Neural cell (in vitro differentiated cells): Measurements from ENCODE around the gene TGFBI. TPM values are rescaled to one million over a fixed set of nuclear protein-coding genes. Genes with fewer than 3 reads are reported as not detected.

ENCODE experiments used
- H2AFZ ChIP-seq: fragments of 200-600, 300-800 bp; sonication (generic), shearing (Covaris generic); 2 replicates; pipeline ENCODE4 v1.6.0; 2014; ENCODE audit warnings: low read depth, mild to moderate bottlenecking, antibody characterized with exemption, low read length, moderate library complexity
- H3F3A ChIP-seq: fragments of 200-600 bp; shearing (Covaris generic); 2 replicates; pipeline ENCODE4 v1.6.1; 2016; ENCODE audit warnings: mild to moderate bottlenecking, moderate library complexity, mixed read lengths, antibody characterized with exemption, low read length; ENCODE audit not compliant: insufficient read depth, poor library complexity, severe bottlenecking
- H3K27ac ChIP-seq: fragments of 200-600, 300-800 bp; sonication (generic), shearing (Covaris generic); 2 replicates; pipeline ENCODE4 v1.5.1; 2014; ENCODE audit warnings: mild to moderate bottlenecking, low read length, moderate library complexity
- H3K27me3 ChIP-seq: fragments of 300-800, 200-600 bp; sonication (generic), shearing (Covaris generic); 2 replicates; pipeline ENCODE4 v1.6.0; 2014; ENCODE audit warnings: mild to moderate bottlenecking, low read depth, low read length, moderate library complexity; ENCODE audit not compliant: insufficient read depth
- H3K36me3 ChIP-seq: fragments of 300-800, 200-600 bp; sonication (generic), shearing (Covaris generic); 2 replicates; pipeline ENCODE4 v1.5.1; 2014; ENCODE audit warnings: mild to moderate bottlenecking, antibody characterized with exemption, low read length, moderate library complexity; ENCODE audit not compliant: insufficient read depth
- H3K4me2 ChIP-seq: fragments of 300-800, 200-600 bp; sonication (generic), shearing (Covaris generic); 2 replicates; pipeline ENCODE4 v1.6.0; 2014; ENCODE audit warnings: mild to moderate bottlenecking, low read length
- H3K4me3 ChIP-seq: fragments of 300-800, 200-600 bp; sonication (generic), shearing (Covaris generic); 2 replicates; pipeline ENCODE4 v1.5.1; 2014; ENCODE audit warnings: mild to moderate bottlenecking, low read length, moderate library complexity
- H3K79me2 ChIP-seq: fragments of 200-600 bp; shearing (Covaris generic); replicated peaks from 2 replicates; pipeline ENCODE4 v1.6.0; 2014; ENCODE audit warnings: mild to moderate bottlenecking, low read length, moderate library complexity; ENCODE audit not compliant: insufficient read depth
- H3K9ac ChIP-seq: fragments of 300-800, 200-600 bp; sonication (generic), shearing (Covaris generic); 2 replicates; pipeline ENCODE4 v1.6.1; 2016; ENCODE audit warnings: mild to moderate bottlenecking, low read length, mixed read lengths
- H3K9me2 ChIP-seq: fragments of 200-600 bp; shearing (Covaris generic); 2 replicates; pipeline ENCODE4 v1.6.1; 2016; ENCODE audit warnings: mild to moderate bottlenecking, low read length, mixed read lengths; ENCODE audit not compliant: insufficient read depth
- H3K9me3 ChIP-seq: fragments of 200-600, 300-800 bp; sonication (generic), shearing (Covaris generic); 2 replicates; pipeline ENCODE4 v1.6.1; 2016; ENCODE audit warnings: mild to moderate bottlenecking, mixed run types, low read length, moderate library complexity, mixed read lengths
- H4K20me1 ChIP-seq: fragments of 200-600 bp; shearing (Covaris generic); 2 replicates; pipeline ENCODE4 v1.6.1; 2016; ENCODE audit warnings: mild to moderate bottlenecking, mixed run types; ENCODE audit not compliant: insufficient read depth
- EP300 ChIP-seq: fragments of 450-650 bp; conservative IDR thresholded peaks from 2 replicates; pipeline ENCODE4 v1.6.1; 2014; ENCODE audit warnings: antibody characterized with exemption, mild to moderate bottlenecking, moderate library complexity; ENCODE audit not compliant: poor library complexity, severe bottlenecking
- EZH2 ChIP-seq: fragments of 200-600, 300-800 bp; shearing (Covaris generic), sonication (generic); IDR thresholded peaks from 2 replicates; pipeline ENCODE4 v1.6.1; 2014; ENCODE audit warnings: antibody characterized with exemption, low read length, borderline replicate concordance, mild to moderate bottlenecking; ENCODE audit not compliant: insufficient read depth, poor library complexity, severe bottlenecking
- MXI1 ChIP-seq: fragments of 450-650 bp; conservative IDR thresholded peaks from 2 replicates; pipeline ENCODE4 v1.6.1; 2014; ENCODE audit warnings: antibody characterized with exemption, mild to moderate bottlenecking; ENCODE audit not compliant: poor library complexity, severe bottlenecking
- POLR2AphosphoS5 ChIP-seq: IDR thresholded peaks from 2 replicates; pipeline ENCODE4 v1.6.1; 2012
- RAD21 ChIP-seq: fragments of 450-650 bp; conservative IDR thresholded peaks from 2 replicates; pipeline ENCODE4 v1.6.1; 2014; ENCODE audit warnings: antibody characterized with exemption, mild to moderate bottlenecking, moderate library complexity
- SMC3 ChIP-seq: fragments of 450-650 bp; conservative IDR thresholded peaks from 2 replicates; pipeline ENCODE4 v1.6.1; 2014; ENCODE audit warnings: antibody characterized with exemption, mild to moderate bottlenecking, moderate library complexity; ENCODE audit not compliant: poor library complexity
- TAF1 ChIP-seq: IDR thresholded peaks from 2 replicates; pipeline ENCODE4 v1.6.1; 2012; ENCODE audit warnings: low read depth
- polyA plus RNA-seq: library from polyadenylated mRNA; depleted of rRNA; stranded (reverse); fragments of >200 nt; gene quantifications from 2 replicates; pipeline ENCODE4 v1.2.3, GENCODE V29; 2014
- TF ChIP-seq, protein P1 (sequence below): IDR thresholded peaks from 2 replicates; pipeline ENCODE4 v1.6.1; 2012; ENCODE audit warnings: borderline replicate concordance
- TF ChIP-seq, protein P2 (sequence below): fragments of 450-650 bp; IDR thresholded peaks from 2 replicates; pipeline ENCODE4 v1.5.1; 2014; ENCODE audit warnings: antibody characterized with exemption, mild to moderate bottlenecking, moderate library complexity; ENCODE audit not compliant: poor library complexity, severe bottlenecking

The TGFBI gene
- polyA plus RNA-seq, 1 donor from 2014 or later, result 0.71 TPM

- H3K4me2 ChIP-seq, result no peak overlapping the region
- H3F3A ChIP-seq, result no peaks in the 10 kb centered on the region
- H3K9me2 ChIP-seq, result no peaks in the 10 kb centered on the region
- no peaks in the 10 kb centered on the region for H3K9me3 ChIP-seq
- TF ChIP-seq EP300, result no peak
- TF ChIP-seq SMC3, result no peak
- TF ChIP-seq POLR2AphosphoS5, result no peak
- no peak for TF ChIP-seq EZH2
- TF ChIP-seq TAF1, result no peak
- no peak for TF ChIP-seq MXI1
- TF ChIP-seq, protein P1, sequence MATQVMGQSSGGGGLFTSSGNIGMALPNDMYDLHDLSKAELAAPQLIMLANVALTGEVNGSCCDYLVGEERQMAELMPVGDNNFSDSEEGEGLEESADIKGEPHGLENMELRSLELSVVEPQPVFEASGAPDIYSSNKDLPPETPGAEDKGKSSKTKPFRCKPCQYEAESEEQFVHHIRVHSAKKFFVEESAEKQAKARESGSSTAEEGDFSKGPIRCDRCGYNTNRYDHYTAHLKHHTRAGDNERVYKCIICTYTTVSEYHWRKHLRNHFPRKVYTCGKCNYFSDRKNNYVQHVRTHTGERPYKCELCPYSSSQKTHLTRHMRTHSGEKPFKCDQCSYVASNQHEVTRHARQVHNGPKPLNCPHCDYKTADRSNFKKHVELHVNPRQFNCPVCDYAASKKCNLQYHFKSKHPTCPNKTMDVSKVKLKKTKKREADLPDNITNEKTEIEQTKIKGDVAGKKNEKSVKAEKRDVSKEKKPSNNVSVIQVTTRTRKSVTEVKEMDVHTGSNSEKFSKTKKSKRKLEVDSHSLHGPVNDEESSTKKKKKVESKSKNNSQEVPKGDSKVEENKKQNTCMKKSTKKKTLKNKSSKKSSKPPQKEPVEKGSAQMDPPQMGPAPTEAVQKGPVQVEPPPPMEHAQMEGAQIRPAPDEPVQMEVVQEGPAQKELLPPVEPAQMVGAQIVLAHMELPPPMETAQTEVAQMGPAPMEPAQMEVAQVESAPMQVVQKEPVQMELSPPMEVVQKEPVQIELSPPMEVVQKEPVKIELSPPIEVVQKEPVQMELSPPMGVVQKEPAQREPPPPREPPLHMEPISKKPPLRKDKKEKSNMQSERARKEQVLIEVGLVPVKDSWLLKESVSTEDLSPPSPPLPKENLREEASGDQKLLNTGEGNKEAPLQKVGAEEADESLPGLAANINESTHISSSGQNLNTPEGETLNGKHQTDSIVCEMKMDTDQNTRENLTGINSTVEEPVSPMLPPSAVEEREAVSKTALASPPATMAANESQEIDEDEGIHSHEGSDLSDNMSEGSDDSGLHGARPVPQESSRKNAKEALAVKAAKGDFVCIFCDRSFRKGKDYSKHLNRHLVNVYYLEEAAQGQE, result no peak
- TF ChIP-seq RAD21, result no peak
- TF ChIP-seq, protein P2, sequence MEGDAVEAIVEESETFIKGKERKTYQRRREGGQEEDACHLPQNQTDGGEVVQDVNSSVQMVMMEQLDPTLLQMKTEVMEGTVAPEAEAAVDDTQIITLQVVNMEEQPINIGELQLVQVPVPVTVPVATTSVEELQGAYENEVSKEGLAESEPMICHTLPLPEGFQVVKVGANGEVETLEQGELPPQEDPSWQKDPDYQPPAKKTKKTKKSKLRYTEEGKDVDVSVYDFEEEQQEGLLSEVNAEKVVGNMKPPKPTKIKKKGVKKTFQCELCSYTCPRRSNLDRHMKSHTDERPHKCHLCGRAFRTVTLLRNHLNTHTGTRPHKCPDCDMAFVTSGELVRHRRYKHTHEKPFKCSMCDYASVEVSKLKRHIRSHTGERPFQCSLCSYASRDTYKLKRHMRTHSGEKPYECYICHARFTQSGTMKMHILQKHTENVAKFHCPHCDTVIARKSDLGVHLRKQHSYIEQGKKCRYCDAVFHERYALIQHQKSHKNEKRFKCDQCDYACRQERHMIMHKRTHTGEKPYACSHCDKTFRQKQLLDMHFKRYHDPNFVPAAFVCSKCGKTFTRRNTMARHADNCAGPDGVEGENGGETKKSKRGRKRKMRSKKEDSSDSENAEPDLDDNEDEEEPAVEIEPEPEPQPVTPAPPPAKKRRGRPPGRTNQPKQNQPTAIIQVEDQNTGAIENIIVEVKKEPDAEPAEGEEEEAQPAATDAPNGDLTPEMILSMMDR, result no peak
- peak overlapping the region; percentile 34 for H3K4me3 ChIP-seq
- H3K36me3 ChIP-seq, result no peaks in the 10 kb centered on the region
- no peak overlapping the region for H2AFZ ChIP-seq
- H4K20me1 ChIP-seq, result no peaks in the 10 kb centered on the region
- no peaks in the 10 kb centered on the region for H3K27me3 ChIP-seq
- no peaks in the 10 kb centered on the region for H3K79me2 ChIP-seq
- peak overlapping the region; percentile 85 for H3K27ac ChIP-seq
- H3K9ac ChIP-seq, result no peak overlapping the region
These were observed 13.4 kb downstream of the TGFBI start for GRCh38 chr5:136042156-136042555.

GRCh38 chr5:136042665-136043121 is 13.9 kb downstream of the TGFBI start:
- Histone ChIP-seq H3K27ac (peak overlapping the region; percentile 85), H3K36me3 (no peaks in the 10 kb centered on the region), H3K27me3 (no peaks in the 10 kb centered on the region), H2AFZ (peak overlapping the region; percentile 5), H3K79me2 (no peaks in the 10 kb centered on the region), H3K4me3 (peak overlapping the region; percentile 34), H3K4me2 (no peak overlapping the region), H3K9ac (peak overlapping the region; percentile 46), H3K9me3 (no peaks in the 10 kb centered on the region), H4K20me1 (no peaks in the 10 kb centered on the region), H3K9me2 (no peaks in the 10 kb centered on the region), H3F3A (no peaks in the 10 kb centered on the region)
- TF ChIP-seq SMC3 (peak; percentile 27), EZH2 (no peak), EP300 (peak; percentile 85), POLR2AphosphoS5 (peak; percentile 61)
- TF ChIP-seq, protein P2, result no peak
